ENCODE results near the gene KLHL8.

DNA sequence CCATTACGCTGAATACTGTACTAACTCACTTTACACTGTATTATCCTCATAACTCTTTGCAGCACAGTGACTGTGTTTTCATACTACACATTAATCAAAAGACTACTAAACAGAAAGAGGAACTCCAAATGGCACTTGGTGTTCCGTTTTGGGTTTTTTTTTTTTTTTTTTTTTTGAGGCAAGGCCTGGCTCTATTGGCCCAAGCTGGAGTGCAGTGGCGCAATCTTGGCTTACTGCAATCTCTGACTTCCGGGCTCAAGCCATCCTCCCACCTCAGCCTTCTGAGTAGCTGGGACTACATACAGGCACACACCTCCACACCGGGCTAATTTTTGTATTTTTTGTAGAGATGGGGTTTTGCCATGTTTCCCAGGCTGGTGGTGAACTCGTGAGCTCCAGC lies 10.7 kb downstream of the KLHL8 start:
- TF ChIP-seq, protein P1, sequence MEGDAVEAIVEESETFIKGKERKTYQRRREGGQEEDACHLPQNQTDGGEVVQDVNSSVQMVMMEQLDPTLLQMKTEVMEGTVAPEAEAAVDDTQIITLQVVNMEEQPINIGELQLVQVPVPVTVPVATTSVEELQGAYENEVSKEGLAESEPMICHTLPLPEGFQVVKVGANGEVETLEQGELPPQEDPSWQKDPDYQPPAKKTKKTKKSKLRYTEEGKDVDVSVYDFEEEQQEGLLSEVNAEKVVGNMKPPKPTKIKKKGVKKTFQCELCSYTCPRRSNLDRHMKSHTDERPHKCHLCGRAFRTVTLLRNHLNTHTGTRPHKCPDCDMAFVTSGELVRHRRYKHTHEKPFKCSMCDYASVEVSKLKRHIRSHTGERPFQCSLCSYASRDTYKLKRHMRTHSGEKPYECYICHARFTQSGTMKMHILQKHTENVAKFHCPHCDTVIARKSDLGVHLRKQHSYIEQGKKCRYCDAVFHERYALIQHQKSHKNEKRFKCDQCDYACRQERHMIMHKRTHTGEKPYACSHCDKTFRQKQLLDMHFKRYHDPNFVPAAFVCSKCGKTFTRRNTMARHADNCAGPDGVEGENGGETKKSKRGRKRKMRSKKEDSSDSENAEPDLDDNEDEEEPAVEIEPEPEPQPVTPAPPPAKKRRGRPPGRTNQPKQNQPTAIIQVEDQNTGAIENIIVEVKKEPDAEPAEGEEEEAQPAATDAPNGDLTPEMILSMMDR (IDR thresholded peaks at IDR 0.05), result no peak
- TF ChIP-seq POLR2A (IDR thresholded peaks at IDR 0.05), result no peak
